HepG2 (cell line): ENCODE data around the gene MTCH2. TPM values are rescaled to one million over a fixed set of nuclear protein-coding genes. Genes with fewer than 3 reads are reported as not detected.

Experiments used
- DPF2 ChIP-seq: sonication (generic); formaldehyde crosslinking; IDR thresholded peaks from 2 replicates; pipeline ENCODE4 v1.4.0; 2020; ENCODE audit warnings: mild to moderate bottlenecking, low read depth, missing genetic modification reagents, borderline replicate concordance
- EED ChIP-seq: sonication (generic); formaldehyde crosslinking; IDR thresholded peaks from 2 replicates; pipeline ENCODE4 v1.5.0; 2020; ENCODE audit warnings: mild to moderate bottlenecking, missing genetic modification reagents
- HCFC1 ChIP-seq: fragments of 150-350 bp; IDR thresholded peaks from 2 replicates; pipeline ENCODE4 v1.6.1; 2014; ENCODE audit warnings: low read depth, low read length
- KDM3A ChIP-seq: IDR thresholded peaks from 2 replicates; pipeline ENCODE4 v1.6.1; 2018; ENCODE audit warnings: low read depth, missing compliant biosample characterization
- KDM4B ChIP-seq: sonication (generic); formaldehyde crosslinking; IDR thresholded peaks from 2 replicates; pipeline ENCODE4 v1.4.0; 2020; ENCODE audit warnings: missing genetic modification reagents
- KIAA2018 ChIP-seq: sonication (generic); formaldehyde crosslinking; IDR thresholded peaks from 2 replicates; pipeline ENCODE4 v1.5.0; 2020; ENCODE audit warnings: mild to moderate bottlenecking, missing genetic modification reagents, borderline replicate concordance
- NR2F6 ChIP-seq, 2 experiments: IDR thresholded peaks; 2 replicates each; pipeline ENCODE4 v1.6.1; 2016; ENCODE audit warnings: antibody characterized with exemption in 1 of 2, mild to moderate bottlenecking in 1 of 2
- PHF8 ChIP-seq: sonication (generic); formaldehyde crosslinking; IDR thresholded peaks from 2 replicates; pipeline ENCODE4 v1.5.0; 2020; ENCODE audit warnings: missing genetic modification reagents
- RBM39 ChIP-seq: fragments of 200-400 bp; formaldehyde crosslinking; IDR thresholded peaks from one replicate; pipeline ENCODE4 v1.6.1; 2018; ENCODE audit warnings: antibody characterized with exemption, mild to moderate bottlenecking, low read depth, low read length; ENCODE audit not compliant: poor library complexity, severe bottlenecking
- REPIN1 ChIP-seq: sonication (generic); formaldehyde crosslinking; IDR thresholded peaks from 2 replicates; pipeline ENCODE4 v1.8.0; 2022; ENCODE audit warnings: missing genetic modification reagents, low read depth, mild to moderate bottlenecking, borderline replicate concordance
- TAF1 ChIP-seq: sonication (generic); formaldehyde crosslinking; IDR thresholded peaks from 2 replicates; pipeline ENCODE4 v1.4.0; 2020; ENCODE audit warnings: missing genetic modification reagents
- TBP ChIP-seq: sonication (generic); formaldehyde crosslinking; IDR thresholded peaks from 2 replicates; pipeline ENCODE4 v1.5.0; 2020; ENCODE audit warnings: missing genetic modification reagents
- U2AF2 ChIP-seq: fragments of 200-400 bp; formaldehyde crosslinking; IDR thresholded peaks from 2 replicates; pipeline ENCODE4 v1.6.1; 2017; ENCODE audit warnings: low read depth, mild to moderate bottlenecking, low read length
- ZBTB3 ChIP-seq: sonication (generic); formaldehyde crosslinking; IDR thresholded peaks from 2 replicates; pipeline ENCODE4 v1.4.0; 2020; ENCODE audit warnings: low read depth, mild to moderate bottlenecking, moderate library complexity, missing genetic modification reagents, borderline replicate concordance
- ZGPAT ChIP-seq: IDR thresholded peaks from 2 replicates; pipeline ENCODE4 v1.6.1; 2016; ENCODE audit warnings: mild to moderate bottlenecking
- ZNF180 ChIP-seq: sonication (generic); formaldehyde crosslinking; IDR thresholded peaks from 2 replicates; pipeline ENCODE4 v1.4.0; 2020; ENCODE audit warnings: low read depth, missing genetic modification reagents, borderline replicate concordance
- ZNF34 ChIP-seq: sonication (generic); formaldehyde crosslinking; IDR thresholded peaks from 2 replicates; pipeline ENCODE4 v1.4.0; 2020; ENCODE audit warnings: mild to moderate bottlenecking, missing genetic modification reagents, borderline replicate concordance
- ZNF484 ChIP-seq: sonication (generic); formaldehyde crosslinking; IDR thresholded peaks from 2 replicates; pipeline ENCODE4 v1.5.1; 2020; ENCODE audit warnings: mild to moderate bottlenecking, low read depth, missing genetic modification reagents, borderline replicate concordance
- ZNF552 ChIP-seq: sonication (generic); formaldehyde crosslinking; IDR thresholded peaks from 2 replicates; pipeline ENCODE4 v1.9.0; 2022; ENCODE audit warnings: missing genetic modification reagents, mild to moderate bottlenecking, borderline replicate concordance
- ZNF572 ChIP-seq: sonication (generic); formaldehyde crosslinking; IDR thresholded peaks from 2 replicates; pipeline ENCODE4 v1.5.1; 2020; ENCODE audit warnings: mild to moderate bottlenecking, missing genetic modification reagents
- ZNF652 ChIP-seq: IDR thresholded peaks from 2 replicates; pipeline ENCODE4 v1.6.1; 2016; ENCODE audit warnings: low read depth, borderline replicate concordance
- polyA plus RNA-seq, 8 experiments: library from polyadenylated mRNA; depleted of rRNA in 3 of 8; stranded (reverse) in 7 of 8; unstranded in 1 of 8; fragments of >200 nt; fragmentation: Illumina TruSeq in 4 of 8; extraction: Trizol in 4 of 8; gene quantifications; 2 replicates each; pipeline versions ENCODE4 v1.2.1 to v1.2.3, GENCODE V29; 2011 to 2016; ENCODE audit warnings: low read depth in 4 of 8, missing spikeins in 1 of 8, mixed read lengths in 1 of 8; ENCODE audit not compliant: insufficient read depth in 1 of 8
- total RNA-seq, 5 experiments: library from RNA; depleted of rRNA; stranded (reverse); fragments of >200 nt; fragmentation: Illumina TruSeq; extraction: Trizol; gene quantifications; 2 replicates each; pipeline ENCODE4 v1.2.3, GENCODE V29; 2016; ENCODE audit warnings: low read depth in 1 of 5

Gene MTCH2
- total and polyA plus RNA-seq, 2 of the 13 experiments (the other 11 are each of a cell fraction or from before 2014, with no cell fraction given), result 112 to 272 TPM

GRCh38 chr11:47587723-47588326 lies 54.5 kb downstream of the MTCH2 start (continued):
- TF ChIP-seq PHF8 (CRISPR knock-in tag) (peak; percentile 42; the same call in 1 of the 2 replicates), DPF2 (CRISPR knock-in tag) (no peak), ZNF180 (no peak), TBP (CRISPR knock-in tag) (no peak), ZBTB3 (CRISPR knock-in tag) (no peak), ZNF652 (CRISPR knock-in tag) (no peak), ZNF34 (CRISPR knock-in tag) (no peak), EED (CRISPR knock-in tag) (0 out of 2 replicates have a peak, but pooled peaks have one; percentile 50), RBM39 (no peak), TAF1 (CRISPR knock-in tag) (peak; percentile 68), KDM3A (no peak; the same call in 1 of the 2 replicates), KIAA2018 (no peak), HCFC1 (no peak), ZNF552 (no peak), ZNF484 (CRISPR knock-in tag) (no peak), REPIN1 (CRISPR knock-in tag) (peak; percentile 43; the same call in 1 of the 2 replicates), ZNF572 (CRISPR knock-in tag) (0 out of 2 replicates have a peak, but pooled peaks have one; percentile 54), NR2F6 (IDR thresholded peaks at IDR 0.05) (no peak), NR2F6 (CRISPR knock-in tag; IDR thresholded peaks at IDR 0.05) (no peak), U2AF2 (no peak), ZGPAT (CRISPR knock-in tag) (no peak), KDM4B (CRISPR knock-in tag) (no peak)
